Mesodermal cell (in vitro differentiated cells): ENCODE data around the gene USP47. TPM values are rescaled to one million over a fixed set of nuclear protein-coding genes. Genes with fewer than 3 reads are reported as not detected.
A peak's percentile ranks its signal among the peaks of the same experiment; 100 is the strongest.

Experiments used
- H3K27ac ChIP-seq: 2 replicates; pipeline ENCODE4 v1.7.0; 2013; ENCODE audit warnings: mild to moderate bottlenecking, low read depth, low read length, moderate library complexity; ENCODE audit not compliant: severe bottlenecking
- H3K36me3 ChIP-seq: 2 replicates; pipeline ENCODE4 v1.7.1; 2013; ENCODE audit warnings: mild to moderate bottlenecking, low read length, moderate library complexity; ENCODE audit not compliant: control insufficient read depth, insufficient read depth
- H3K4me1 ChIP-seq: one replicate; pipeline ENCODE4 v1.7.1; 2013; ENCODE audit warnings: mild to moderate bottlenecking, low read length; ENCODE audit not compliant: insufficient read depth, control insufficient read depth, poor library complexity, severe bottlenecking
- H3K4me3 ChIP-seq: 2 replicates; pipeline ENCODE4 v1.7.0; 2013; ENCODE audit warnings: low read length, control low read depth, mild to moderate bottlenecking; ENCODE audit not compliant: insufficient read depth, poor library complexity, severe bottlenecking; ENCODE audit errors: extremely low read depth
- H3K9me3 ChIP-seq: 2 replicates; pipeline ENCODE4 v1.7.1; 2013; ENCODE audit warnings: mild to moderate bottlenecking, low read length, moderate library complexity; ENCODE audit not compliant: control insufficient read depth
- WGBS, 2 experiments: methylation state at CpG; one replicate each; pipeline ENCODE4 v1.1.5; 2013; ENCODE audit warnings: missing lambda C conversion rate in 2 of 2; ENCODE audit not compliant: insufficient coverage in 2 of 2; 5-methylcytosine and 5-hydroxymethylcytosine counted together
- polyA plus RNA-seq, 2 experiments: library from polyadenylated mRNA; stranded (reverse); fragments of 50-300 nt; gene quantifications; one replicate each; pipeline ENCODE4 v1.2.3, GENCODE V29; 2013

Gene USP47
- 36.3 TPM for polyA plus RNA-seq (2013, experiment 1 of 2)
- polyA plus RNA-seq (2013, experiment 2 of 2), result 35.2 TPM

GRCh38 chr11:11841723-11842420 is at the start of gene USP47:
TSS of gene USP47 (plus strand) at chr11:11841972. CDS start at chr11:11842186, 214 bp downstream.
- H3K9me3 ChIP-seq, result no peaks in the 10 kb centered on the region
- no peaks in the 10 kb centered on the region for H3K36me3 ChIP-seq
- H3K4me1 ChIP-seq, result peaks cover 3% of the 10 kb centered on the region
- 0% methylated on average over 58 to 61 of the region's 70 CpGs for whole genome bisulfite sequencing, 2 experiments
- peak within 1 kb of the TSS; percentile 82 for H3K4me3 ChIP-seq
- peak within 1 kb of the TSS; percentile 92 for H3K27ac ChIP-seq

GRCh38 chr11:11793073-11793472 is 48.7 kb upstream of the USP47 start:
- H3K4me1 ChIP-seq, result no peaks in the 10 kb centered on the region
- H3K27ac ChIP-seq, result no peak overlapping the region
- no peaks in the 10 kb centered on the region for H3K36me3 ChIP-seq
- no CpG with 5 or more reads among the region's 2 CpGs for WGBS, 2 experiments
- H3K4me3 ChIP-seq, result no peak overlapping the region
- no peaks in the 10 kb centered on the region for H3K9me3 ChIP-seq

- no peak overlapping the region for H3K27ac ChIP-seq
- 60 to 66% methylated on average over 1 to 2 of the region's 5 CpGs for WGBS, 2 experiments
These were observed 43.0 kb upstream of the USP47 start for GRCh38 chr11:11798586-11799438.

GRCh38 chr11:11805228-11805627 is 36.5 kb upstream of the USP47 start:
- no peaks in the 10 kb centered on the region for H3K9me3 ChIP-seq
- no CpG with 5 or more reads among the region's 1 CpG for WGBS, 2 experiments
- no peak overlapping the region for H3K27ac ChIP-seq
- H3K36me3 ChIP-seq, result no peaks in the 10 kb centered on the region
- H3K4me3 ChIP-seq, result no peak overlapping the region
- no peaks in the 10 kb centered on the region for H3K4me1 ChIP-seq

More at GRCh38 chr11:11798586-11799438, 43.0 kb upstream of the USP47 start:
- no peak overlapping the region for H3K4me3 ChIP-seq
- no peaks in the 10 kb centered on the region for H3K36me3 ChIP-seq
- no peaks in the 10 kb centered on the region for H3K9me3 ChIP-seq
- no peaks in the 10 kb centered on the region for H3K4me1 ChIP-seq

- H3K9me3 ChIP-seq, result no peaks in the 10 kb centered on the region
- WGBS, 2 experiments, result 94 to 100% methylated on average over 1 to 2 of the region's 3 CpGs
- H3K36me3 ChIP-seq, result no peaks in the 10 kb centered on the region
- no peak overlapping the region for H3K4me3 ChIP-seq
- no peaks in the 10 kb centered on the region for H3K4me1 ChIP-seq
- no peak overlapping the region for H3K27ac ChIP-seq
These were observed 35.7 kb upstream of the USP47 start for GRCh38 chr11:11806074-11806473.

- H3K9me3 ChIP-seq, result no peaks in the 10 kb centered on the region
- no peaks in the 10 kb centered on the region for H3K36me3 ChIP-seq
- no peaks in the 10 kb centered on the region for H3K4me1 ChIP-seq
- H3K4me3 ChIP-seq, result no peak overlapping the region
- no peak overlapping the region for H3K27ac ChIP-seq
These were observed 35.2 kb upstream of the USP47 start for GRCh38 chr11:11806586-11806985.

- Histone ChIP-seq H3K27ac (no peak overlapping the region), H3K4me3 (no peak overlapping the region), H3K36me3 (no peaks in the 10 kb centered on the region), H3K4me1 (no peaks in the 10 kb centered on the region), H3K9me3 (no peaks in the 10 kb centered on the region)
- 78 to 84% methylated on average over 5 of the region's 8 CpGs for WGBS, 2 experiments
These were observed 33.7 kb upstream of the USP47 start for GRCh38 chr11:11807811-11808782.

- Histone ChIP-seq H3K9me3 (no peaks in the 10 kb centered on the region), H3K4me1 (peaks cover 3% of the 10 kb centered on the region), H3K27ac (no peak overlapping the region), H3K4me3 (no peak overlapping the region), H3K36me3 (no peaks in the 10 kb centered on the region)
- 83 to 88% methylated on average over 4 of the region's 4 CpGs for WGBS, 2 experiments
These were observed 32.7 kb upstream of the USP47 start for GRCh38 chr11:11808992-11809615.

GRCh38 chr11:11810764-11811726 is 30.7 kb upstream of the USP47 start:
- WGBS, 2 experiments, result 93 to 94% methylated on average over 27 to 28 of the region's 35 CpGs
- Histone ChIP-seq H3K4me1 (peaks cover 3% of the 10 kb centered on the region), H3K36me3 (no peaks in the 10 kb centered on the region), H3K27ac (no peak overlapping the region), H3K4me3 (no peak overlapping the region), H3K9me3 (no peaks in the 10 kb centered on the region)
